Calu3 (cell line): ENCODE results near the gene CDCA5. TPM values are rescaled to one million over a fixed set of nuclear protein-coding genes. Genes with fewer than 3 reads are reported as not detected.
"Not testable (repeated sequence)": the region's sequence is repeated elsewhere in the genome, so short reads cannot be mapped to it uniquely, and the experiment has no call there.

Source experiments
- BruUV-seq: library from RNA; stranded (reverse); fragments of 400-500 nt; replicated peaks from 2 replicates; lab custom pipeline; 2021; lab: Mats Ljungman, UMichigan
- CTCF ChIA-PET: fragments of 300-600 bp; sonication (Branson Sonifier 250); formaldehyde crosslinking; loops from one replicate; lab custom pipeline; 2022; ENCODE audit warnings: antibody characterized with exemption; lab: Charles Lee
- DNase-seq: peaks from one replicate; pipeline ENCODE4 v3.0.0; 2022
- H3K27ac Mint-ChIP-seq: one replicate; pipeline ENCODE4 v1.8.0; 2022; ENCODE audit warnings: mixed read lengths; ENCODE audit not compliant: unreplicated experiment
- H3K27me3 Mint-ChIP-seq: one replicate; pipeline ENCODE4 v1.8.0; 2022; ENCODE audit warnings: mixed read lengths; ENCODE audit not compliant: unreplicated experiment
- H3K36me3 Mint-ChIP-seq: one replicate; pipeline ENCODE4 v1.8.0; 2022; ENCODE audit warnings: mild to moderate bottlenecking, moderate library complexity, mixed read lengths; ENCODE audit not compliant: insufficient read depth, unreplicated experiment
- H3K4me1 Mint-ChIP-seq: one replicate; pipeline ENCODE4 v1.8.0; 2022; ENCODE audit warnings: mild to moderate bottlenecking, low read depth, mixed read lengths; ENCODE audit not compliant: unreplicated experiment
- H3K4me3 Mint-ChIP-seq: one replicate; pipeline ENCODE4 v1.8.0; 2022; ENCODE audit warnings: mild to moderate bottlenecking, low read depth, moderate library complexity, mixed read lengths; ENCODE audit not compliant: unreplicated experiment
- H3K9me3 Mint-ChIP-seq: one replicate; pipeline ENCODE4 v1.8.0; 2022; ENCODE audit warnings: low read depth, mixed read lengths; ENCODE audit not compliant: unreplicated experiment
- intact Hi-C: fragments of 100-400 bp; cut with micrococcal nuclease; formaldehyde crosslinking; loops from one replicate; pipeline ENCODE4 v1.10.0; 2022; ENCODE audit not compliant: unreplicated experiment
- total RNA-seq: library from RNA; stranded (reverse); gene quantifications from 2 replicates; pipeline ENCODE4 v1.2.3, GENCODE V29; 2022
- TF ChIP-seq, protein P1 (sequence below): fragments of 200-600 bp; IDR thresholded peaks from one replicate; pipeline ENCODE4 v1.8.0; 2022; ENCODE audit warnings: antibody characterized with exemption; ENCODE audit not compliant: unreplicated experiment

The CDCA5 gene
- total RNA-seq, 1 experiment from 2014 or later: 53.4 TPM

DNA sequence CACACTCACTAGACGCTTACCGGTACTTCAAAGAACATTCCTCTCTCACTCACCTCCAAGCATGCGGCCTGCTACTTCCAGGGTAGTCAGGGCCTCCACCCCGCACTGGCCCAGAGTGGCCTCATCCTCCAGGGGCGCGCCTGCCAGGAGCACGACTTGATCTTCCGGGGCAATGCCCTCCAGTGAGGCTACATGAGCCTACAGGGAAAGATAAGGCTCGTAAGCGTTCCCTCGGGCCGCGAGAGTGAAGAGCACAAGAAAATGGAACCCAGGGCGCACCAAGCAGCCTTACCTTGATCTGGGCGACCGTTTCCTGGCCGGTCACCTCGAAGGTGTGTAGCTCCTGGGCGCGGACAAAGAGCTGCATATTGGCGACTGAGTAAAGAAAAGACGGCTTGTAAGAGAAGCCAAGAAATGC, 37.6 kb upstream of the CDCA5 start:
- DNase-seq: no peak
- TF ChIP-seq, protein P1, sequence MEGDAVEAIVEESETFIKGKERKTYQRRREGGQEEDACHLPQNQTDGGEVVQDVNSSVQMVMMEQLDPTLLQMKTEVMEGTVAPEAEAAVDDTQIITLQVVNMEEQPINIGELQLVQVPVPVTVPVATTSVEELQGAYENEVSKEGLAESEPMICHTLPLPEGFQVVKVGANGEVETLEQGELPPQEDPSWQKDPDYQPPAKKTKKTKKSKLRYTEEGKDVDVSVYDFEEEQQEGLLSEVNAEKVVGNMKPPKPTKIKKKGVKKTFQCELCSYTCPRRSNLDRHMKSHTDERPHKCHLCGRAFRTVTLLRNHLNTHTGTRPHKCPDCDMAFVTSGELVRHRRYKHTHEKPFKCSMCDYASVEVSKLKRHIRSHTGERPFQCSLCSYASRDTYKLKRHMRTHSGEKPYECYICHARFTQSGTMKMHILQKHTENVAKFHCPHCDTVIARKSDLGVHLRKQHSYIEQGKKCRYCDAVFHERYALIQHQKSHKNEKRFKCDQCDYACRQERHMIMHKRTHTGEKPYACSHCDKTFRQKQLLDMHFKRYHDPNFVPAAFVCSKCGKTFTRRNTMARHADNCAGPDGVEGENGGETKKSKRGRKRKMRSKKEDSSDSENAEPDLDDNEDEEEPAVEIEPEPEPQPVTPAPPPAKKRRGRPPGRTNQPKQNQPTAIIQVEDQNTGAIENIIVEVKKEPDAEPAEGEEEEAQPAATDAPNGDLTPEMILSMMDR: no peak
- Mint-ChIP-seq H3K4me1 (peaks cover 25% of the 10 kb centered on the region), H3K36me3 (peaks cover 85% of the 10 kb centered on the region), H3K27me3 (no peaks in the 10 kb centered on the region), H3K9me3 (no peaks in the 10 kb centered on the region), H3K27ac (peak overlapping the region; percentile 99), H3K4me3 (peak overlapping the region; percentile 98)
- CTCF ChIA-PET: interaction anchor here (0.9 to 1.8 kb wide), 6 partner anchors 9 to 80 kb away, joined by 3 to 14 read pairs (median 4); partner anchors contain the start of genes CAPN1, SAC3D1 and SYVN1
- no TSS peak for BruUV-seq
- intact Hi-C loops: no loop called here

DNA sequence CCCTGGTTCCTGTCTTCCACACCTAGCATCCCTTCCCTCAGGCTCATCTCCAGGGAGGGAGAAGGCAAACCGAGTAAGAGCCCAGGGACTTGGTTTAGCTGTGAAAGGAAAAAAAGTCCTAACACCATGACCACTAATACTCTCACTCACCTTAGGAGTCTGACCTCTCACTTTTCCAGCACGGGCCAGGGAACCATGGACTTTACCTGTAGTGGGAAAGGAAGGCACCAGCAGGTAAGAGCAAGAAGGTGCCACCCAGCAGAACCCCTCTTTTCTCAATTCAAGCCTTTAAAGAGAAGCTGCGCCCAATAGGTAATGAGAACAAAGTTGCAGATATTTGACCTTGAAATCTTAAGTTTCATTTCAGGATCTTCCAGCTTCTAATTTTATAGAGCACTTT, 37.0 kb upstream of the CDCA5 start:
- no peaks in the 10 kb centered on the region for H3K9me3 Mint-ChIP-seq
- no TSS peak for BruUV-seq
- CTCF ChIA-PET: interaction anchor here (1.8 kb wide), 1 partner anchor 14 kb away, joined by 14 read pairs; the partner anchor contains the start of gene SYVN1
- no peak for DNase-seq
- H3K4me1 Mint-ChIP-seq: peaks cover 25% of the 10 kb centered on the region
- H3K4me3 Mint-ChIP-seq: peak overlapping the region; percentile 98
- H3K27ac Mint-ChIP-seq: peak overlapping the region; percentile 99
- H3K27me3 Mint-ChIP-seq: no peaks in the 10 kb centered on the region
- peaks cover 85% of the 10 kb centered on the region for H3K36me3 Mint-ChIP-seq
- intact Hi-C loops: no loop called here
- TF ChIP-seq, protein P1: no peak

DNA sequence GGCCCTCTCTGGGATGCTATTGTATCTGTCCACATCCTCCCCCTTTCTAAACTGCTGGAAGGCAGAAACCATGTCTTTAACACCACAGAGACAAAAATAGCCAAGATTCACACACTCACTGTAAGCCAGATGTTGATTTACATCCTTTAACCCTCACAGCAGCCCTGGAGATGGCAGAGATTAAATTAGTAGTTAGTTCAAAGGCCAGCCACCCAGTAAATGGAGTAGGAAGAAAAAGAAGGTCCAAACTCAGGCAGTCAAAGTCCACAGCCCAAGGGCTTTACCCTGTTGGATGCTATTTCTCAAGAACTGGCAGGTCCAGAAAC, 35.8 kb upstream of the CDCA5 start:
- peaks cover 86% of the 10 kb centered on the region for H3K36me3 Mint-ChIP-seq
- no peak overlapping the region for H3K4me3 Mint-ChIP-seq
- intact Hi-C loops: loop anchor here (5.0 to 10.0 kb wide), 2 partner anchors 275 to 332 kb away; partner anchors contain the start of gene CDC42BPG
- peaks cover 25% of the 10 kb centered on the region for H3K4me1 Mint-ChIP-seq
- H3K27ac Mint-ChIP-seq: no peak overlapping the region
- no peaks in the 10 kb centered on the region for H3K27me3 Mint-ChIP-seq
- H3K9me3 Mint-ChIP-seq: no peaks in the 10 kb centered on the region
- CTCF ChIA-PET: no interaction called here
- BruUV-seq: no TSS peak
- DNase-seq: no peak
- TF ChIP-seq, protein P1: no peak

DNA sequence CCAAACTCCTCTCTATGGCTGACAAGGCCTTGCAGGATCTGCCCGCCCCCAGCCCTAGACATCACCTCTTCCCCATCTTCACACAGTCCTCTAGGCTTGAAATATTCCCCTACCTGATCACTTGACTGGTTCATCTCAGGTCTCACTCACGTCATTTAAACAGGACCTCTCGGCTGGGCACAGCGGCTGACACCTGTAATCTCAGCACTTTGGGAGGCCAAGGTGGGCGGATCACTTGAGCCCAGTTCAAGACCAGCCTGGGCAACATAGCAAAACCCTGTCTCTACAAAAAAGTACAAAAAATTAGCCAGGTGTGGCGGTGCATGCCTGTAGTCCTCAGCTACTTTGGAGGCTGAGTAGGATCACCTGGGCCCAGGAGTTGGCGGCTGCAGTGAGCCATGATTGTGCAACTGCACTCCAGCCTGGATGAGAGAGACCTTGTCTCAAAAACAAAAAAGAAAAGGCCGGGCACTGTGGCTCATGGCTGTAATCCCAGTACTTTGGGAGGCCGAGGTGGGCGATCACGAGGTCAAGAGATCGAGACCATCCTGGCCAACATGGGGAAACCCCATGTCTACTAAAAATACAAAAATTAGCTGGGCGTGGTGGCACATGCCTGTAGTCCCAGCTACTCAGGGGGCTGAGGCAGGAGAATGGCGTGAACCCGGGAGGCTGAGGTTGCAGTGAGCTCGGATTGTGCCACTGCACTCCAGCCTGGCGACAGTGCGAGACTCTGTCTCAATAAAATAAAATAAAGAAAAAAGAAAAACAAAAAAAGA, 35.2 kb upstream of the CDCA5 start:
- intact Hi-C loops: loop anchor here (5.0 to 10.0 kb wide), 2 partner anchors 274 to 332 kb away; partner anchors contain the start of gene CDC42BPG
- H3K4me3 Mint-ChIP-seq, DNase-seq, BruUV-seq, H3K27me3 Mint-ChIP-seq, H3K9me3 Mint-ChIP-seq: not testable (repeated sequence)
- CTCF ChIA-PET: interaction anchor here (1.3 kb wide), 1 partner anchor 9 kb away, joined by 3 read pairs; no protein-coding TSS in a partner anchor
- peaks cover 23% of the 10 kb centered on the region for H3K4me1 Mint-ChIP-seq
- H3K27ac Mint-ChIP-seq: peak overlapping the region; percentile 25
- H3K36me3 Mint-ChIP-seq: peaks cover 85% of the 10 kb centered on the region
